Right atrium auricular region (tissue), 2 donors: Measurements from ENCODE around the gene FAM241B. TPM values are rescaled to one million over a fixed set of nuclear protein-coding genes. Genes with fewer than 3 reads are reported as not detected.

Experiments used
- DNase-seq: peaks from one replicate; pipeline ENCODE4 v3.0.0-alpha.2; 2019; ENCODE audit warnings: low spot score
- H3K27ac ChIP-seq, 2 donors: fragments of 200-600 bp; sonication (generic); 1 replicate in 1 of 2; 2 replicates in 1 of 2; pipeline ENCODE4 v1.5.1; 2016 to 2019
- H3K27me3 ChIP-seq, 2 donors: fragments of 200-600 bp; sonication (generic); one replicate each; pipeline versions ENCODE4 v1.5.1 to v1.6.0; 2017 to 2019
- H3K36me3 ChIP-seq: fragments of 200-600 bp; sonication (generic); one replicate; pipeline ENCODE4 v1.5.1; 2016
- H3K4me1 ChIP-seq, 2 donors: fragments of 200-600 bp; sonication (generic); one replicate each; pipeline versions ENCODE4 v1.5.1 to v1.6.0; 2017 to 2019
- H3K4me3 ChIP-seq, 2 donors: fragments of 200-600 bp; sonication (generic); 1 replicate in 1 of 2; 2 replicates in 1 of 2; pipeline ENCODE4 v1.5.1; 2017 to 2019; ENCODE audit warnings: mild to moderate bottlenecking in 1 of 2, moderate library complexity in 1 of 2
- H3K9me3 ChIP-seq, 2 donors: fragments of 200-600 bp; sonication (generic); one replicate each; pipeline ENCODE4 v1.5.1; 2019
- total RNA-seq, 2 donors: library from RNA; depleted of rRNA; stranded (reverse); fragments of >200 nt; gene quantifications; one replicate each; pipeline ENCODE4 v1.1.0, GENCODE V29; 2016
- TF ChIP-seq, protein P1 (sequence below), 2 donors: fragments of 200-600 bp; sonication (generic); IDR thresholded peaks; one replicate each; pipeline ENCODE4 v1.5.1; 2019; ENCODE audit warnings: antibody characterized with exemption in 2 of 2

FAM241B gene
- total RNA-seq, 2 donors from 2014 or later, result 2.1 to 3.5 TPM

DNA sequence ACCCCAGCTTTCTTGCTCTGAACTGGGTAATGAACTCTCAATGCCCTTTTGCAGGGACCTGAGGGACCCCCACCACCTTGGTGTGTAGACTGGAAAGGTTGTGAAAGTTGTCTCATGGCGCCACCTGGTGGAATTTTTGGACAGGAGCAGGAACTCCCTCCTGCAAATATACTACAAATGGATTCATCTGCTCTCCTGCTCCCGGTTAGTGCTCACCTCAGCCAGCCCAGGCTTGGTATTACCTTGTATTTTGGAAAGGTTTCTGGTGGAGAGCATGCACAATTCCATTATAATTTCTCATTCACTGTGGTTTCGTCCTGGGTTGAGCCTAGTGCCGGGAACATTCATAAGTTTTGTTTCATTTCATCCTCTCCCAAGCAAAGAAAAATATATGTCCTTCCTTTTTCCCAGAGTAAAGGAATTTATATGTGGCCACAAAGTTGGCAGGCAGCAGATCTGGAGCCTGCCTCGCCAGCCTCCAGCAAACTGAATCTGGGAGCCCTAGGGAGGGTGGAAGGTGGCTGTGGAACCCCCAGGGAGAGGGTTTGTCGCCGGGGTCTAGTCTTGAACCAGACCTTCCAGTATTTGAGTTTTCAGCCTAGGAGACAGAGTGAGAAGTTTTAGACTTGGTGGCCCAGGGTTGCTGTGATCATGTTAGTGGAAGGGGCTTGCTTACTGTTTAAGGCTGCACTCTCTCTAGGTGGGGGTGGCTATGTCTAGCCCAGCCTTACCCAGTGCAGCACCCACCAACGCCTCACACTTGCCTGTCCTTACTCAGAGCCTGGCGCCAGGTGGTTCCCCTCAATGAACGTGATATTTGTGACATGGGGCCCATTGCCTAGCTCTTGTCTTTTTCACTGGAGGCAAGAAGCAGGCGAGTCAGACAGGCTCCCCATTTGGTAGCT is 9.5 kb downstream of the FAM241B start:
- Histone ChIP-seq H3K27me3 (no peaks in the 10 kb centered on the region), H3K36me3 (no peaks in the 10 kb centered on the region), H3K27ac (no peak overlapping the region), H3K9me3 (no peaks in the 10 kb centered on the region), H3K4me3 (no peak overlapping the region), H3K4me1 (no peaks in the 10 kb centered on the region)
- TF ChIP-seq, protein P1, sequence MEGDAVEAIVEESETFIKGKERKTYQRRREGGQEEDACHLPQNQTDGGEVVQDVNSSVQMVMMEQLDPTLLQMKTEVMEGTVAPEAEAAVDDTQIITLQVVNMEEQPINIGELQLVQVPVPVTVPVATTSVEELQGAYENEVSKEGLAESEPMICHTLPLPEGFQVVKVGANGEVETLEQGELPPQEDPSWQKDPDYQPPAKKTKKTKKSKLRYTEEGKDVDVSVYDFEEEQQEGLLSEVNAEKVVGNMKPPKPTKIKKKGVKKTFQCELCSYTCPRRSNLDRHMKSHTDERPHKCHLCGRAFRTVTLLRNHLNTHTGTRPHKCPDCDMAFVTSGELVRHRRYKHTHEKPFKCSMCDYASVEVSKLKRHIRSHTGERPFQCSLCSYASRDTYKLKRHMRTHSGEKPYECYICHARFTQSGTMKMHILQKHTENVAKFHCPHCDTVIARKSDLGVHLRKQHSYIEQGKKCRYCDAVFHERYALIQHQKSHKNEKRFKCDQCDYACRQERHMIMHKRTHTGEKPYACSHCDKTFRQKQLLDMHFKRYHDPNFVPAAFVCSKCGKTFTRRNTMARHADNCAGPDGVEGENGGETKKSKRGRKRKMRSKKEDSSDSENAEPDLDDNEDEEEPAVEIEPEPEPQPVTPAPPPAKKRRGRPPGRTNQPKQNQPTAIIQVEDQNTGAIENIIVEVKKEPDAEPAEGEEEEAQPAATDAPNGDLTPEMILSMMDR (IDR thresholded peaks at IDR 0.05), result peak; percentile 48 to 92
- peak; percentile 67 for DNase-seq

DNA sequence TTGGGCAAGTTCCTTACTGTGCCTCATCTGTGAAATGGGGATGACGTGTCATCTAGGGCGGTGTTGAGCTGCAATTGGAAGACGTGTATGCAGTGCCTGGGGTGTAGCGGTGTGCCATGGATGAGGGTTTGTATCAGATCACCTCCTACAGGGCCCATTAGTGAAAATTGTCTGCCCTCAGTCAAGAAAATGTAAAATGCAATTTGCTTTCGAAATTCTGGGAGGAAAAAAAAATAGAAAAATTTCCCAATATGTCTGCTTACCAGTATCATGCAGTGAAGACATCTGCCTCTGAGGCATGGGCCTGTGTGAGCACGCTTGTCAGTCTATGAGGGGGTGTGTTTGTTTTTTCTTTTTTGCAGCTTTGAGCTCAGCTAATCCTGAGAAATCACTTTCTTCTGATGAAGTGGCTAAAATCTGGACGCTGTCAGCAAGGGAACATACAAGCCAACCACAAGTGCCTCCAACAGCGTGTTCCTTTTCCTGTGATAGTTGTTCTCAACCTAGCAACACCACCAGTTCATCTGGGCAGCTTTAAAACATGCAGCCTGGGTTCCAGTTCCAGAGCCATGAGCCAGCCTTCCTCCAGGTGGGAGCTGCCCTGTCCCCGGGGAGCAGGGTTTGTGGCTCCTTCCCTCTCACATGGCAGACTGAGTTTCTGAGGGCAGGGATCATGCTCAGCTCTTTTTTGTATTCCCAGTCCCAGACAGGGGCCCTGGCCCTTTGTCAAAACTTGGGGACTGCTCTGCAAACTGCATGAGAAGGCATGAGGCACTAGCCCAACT is 10.3 kb downstream of the FAM241B start:
- H3K36me3 ChIP-seq, result no peaks in the 10 kb centered on the region
- H3K9me3 ChIP-seq, result no peaks in the 10 kb centered on the region
- no peak for DNase-seq
- no peak overlapping the region for H3K4me3 ChIP-seq
- TF ChIP-seq, protein P1 (IDR thresholded peaks at IDR 0.05), result no peak
- H3K27ac ChIP-seq, result no peak overlapping the region
- H3K27me3 ChIP-seq, result no peaks in the 10 kb centered on the region
- H3K4me1 ChIP-seq, result no peaks in the 10 kb centered on the region

DNA sequence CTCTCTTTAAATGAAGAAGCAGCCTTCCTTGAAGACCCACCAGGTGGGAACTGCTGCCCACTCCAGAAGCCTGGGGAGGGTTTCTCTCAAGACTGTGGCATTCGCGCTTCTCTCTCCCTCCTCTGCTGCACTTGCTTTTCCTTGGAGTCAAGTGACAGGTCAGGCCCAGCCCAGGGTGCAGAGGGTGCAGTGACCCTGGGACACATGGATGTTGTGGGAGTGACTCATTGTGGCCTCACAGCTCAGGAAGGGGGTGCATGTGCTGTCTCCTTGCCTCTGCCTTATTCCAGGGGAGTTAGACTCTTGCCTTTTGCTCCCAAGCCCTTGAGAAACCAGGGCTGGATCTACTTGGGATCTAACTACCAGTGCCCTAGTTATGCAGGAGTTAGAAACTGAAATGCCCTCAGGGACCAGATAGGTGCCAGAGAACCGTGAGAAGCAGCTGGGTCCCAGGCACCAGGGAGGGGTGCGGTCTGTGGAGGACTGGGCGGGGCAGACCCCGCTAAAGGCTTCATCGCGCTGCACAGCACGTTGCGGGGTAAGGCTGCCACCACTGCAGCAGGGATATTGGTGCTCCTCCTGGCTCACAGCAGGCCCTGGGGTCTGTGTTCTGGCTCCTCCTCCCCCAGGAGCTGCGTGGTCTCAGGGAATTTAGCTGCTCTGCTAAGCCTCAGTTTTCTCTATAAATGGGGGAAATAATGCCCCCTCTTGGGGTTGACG is 11.4 kb downstream of the FAM241B start:
- H3K27ac ChIP-seq, result no peak overlapping the region
- H3K36me3 ChIP-seq, result no peaks in the 10 kb centered on the region
- no peak overlapping the region for H3K4me3 ChIP-seq
- no peaks in the 10 kb centered on the region for H3K9me3 ChIP-seq
- no peak for DNase-seq
- TF ChIP-seq, protein P1 (IDR thresholded peaks at IDR 0.05), result no peak
- no peaks in the 10 kb centered on the region for H3K4me1 ChIP-seq
- no peaks in the 10 kb centered on the region for H3K27me3 ChIP-seq

DNA sequence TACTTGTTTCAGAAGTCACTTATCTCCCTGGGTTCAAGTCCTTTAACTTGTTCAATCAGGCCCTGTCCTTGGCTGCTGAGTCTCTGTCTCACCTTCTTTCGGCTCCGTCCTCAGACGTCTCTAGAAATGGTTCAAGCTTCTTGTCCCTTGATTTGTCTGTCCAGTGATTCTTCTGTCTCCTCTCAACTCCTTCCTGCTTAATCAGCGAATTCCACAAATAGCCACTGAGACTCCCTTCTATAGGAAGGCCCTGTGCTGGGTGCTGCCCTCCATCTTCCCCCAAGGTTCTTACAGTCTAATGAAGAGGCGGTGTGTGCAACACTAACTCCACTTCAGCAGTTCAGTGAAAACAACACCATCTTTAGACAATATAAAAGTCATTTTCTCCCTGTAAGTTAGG is 12.7 kb downstream of the FAM241B start:
- no peak overlapping the region for H3K4me3 ChIP-seq
- no peaks in the 10 kb centered on the region for H3K36me3 ChIP-seq
- DNase-seq, result no peak
- no peaks in the 10 kb centered on the region for H3K9me3 ChIP-seq
- TF ChIP-seq, protein P1 (IDR thresholded peaks at IDR 0.05), result no peak
- no peaks in the 10 kb centered on the region for H3K27me3 ChIP-seq
- H3K4me1 ChIP-seq, result no peaks in the 10 kb centered on the region
- no peak overlapping the region for H3K27ac ChIP-seq

DNA sequence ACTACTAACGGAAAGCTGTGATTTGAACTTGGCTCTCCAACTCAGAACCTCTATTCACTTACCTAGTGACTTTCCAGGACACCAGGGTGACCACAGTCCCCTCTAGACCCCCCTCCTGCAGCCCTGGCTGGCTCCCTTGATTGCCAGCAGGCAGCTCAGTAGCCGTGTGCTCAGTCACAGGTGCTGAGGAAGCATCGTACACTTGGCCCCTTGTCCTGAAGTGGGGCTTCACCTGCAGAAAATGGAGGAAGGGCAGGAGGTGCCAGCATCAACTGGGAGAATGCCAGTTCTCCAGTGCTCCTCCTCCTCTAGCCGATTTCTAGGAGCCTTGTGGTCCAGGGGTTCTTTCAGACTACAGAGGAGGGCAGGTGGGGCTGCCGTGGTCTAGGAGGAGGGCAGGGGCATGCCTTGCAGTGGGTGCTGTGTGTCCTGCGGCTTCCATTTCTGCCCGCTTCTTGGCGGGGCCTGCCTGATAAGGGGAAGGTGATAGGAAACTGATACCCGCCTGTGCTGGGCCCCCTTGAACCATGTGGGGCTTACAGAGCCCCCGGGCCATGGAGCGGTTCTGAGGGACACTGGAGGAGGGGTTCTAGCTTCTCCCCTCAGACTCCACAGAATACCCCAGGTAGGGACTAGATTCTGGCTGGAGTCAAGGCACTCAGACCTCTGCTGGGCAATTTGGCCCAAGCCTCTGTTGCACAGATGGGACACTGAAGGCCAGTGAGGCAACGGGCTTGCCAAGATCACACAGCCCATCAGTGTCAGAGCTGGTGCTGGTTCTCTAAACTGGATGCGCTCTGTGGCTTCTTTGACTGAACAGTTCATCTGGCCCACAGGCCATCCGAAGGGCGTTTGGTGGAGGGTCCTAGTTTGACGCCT is 14.0 kb downstream of the FAM241B start:
- H3K27me3 ChIP-seq, result no peaks in the 10 kb centered on the region
- H3K36me3 ChIP-seq, result no peaks in the 10 kb centered on the region
- no peak for DNase-seq
- no peak overlapping the region for H3K4me3 ChIP-seq
- H3K9me3 ChIP-seq, result no peaks in the 10 kb centered on the region
- H3K4me1 ChIP-seq, result no peaks in the 10 kb centered on the region
- TF ChIP-seq, protein P1 (IDR thresholded peaks at IDR 0.05), result no peak
- H3K27ac ChIP-seq, result no peak overlapping the region
